Left renal cortex interstitium (tissue), 4 donors: ENCODE measurements around the gene ZNF334. TPM values are rescaled to one million over a fixed set of nuclear protein-coding genes. Genes with fewer than 3 reads are reported as not detected.
A peak's percentile ranks its signal among the peaks of the same experiment; 100 is the strongest.

Source experiments
- DNase-seq, 4 donors: peaks; one replicate each; pipeline ENCODE4 v3.0.0-alpha.2; 2013; ENCODE audit warnings: low read depth in 4 of 4, low spot score in 2 of 4, missing footprints in 1 of 4
- polyA plus RNA-seq, 4 donors: library from polyadenylated mRNA; unstranded; fragments of 120-200 nt; gene quantifications; one replicate each; pipeline ENCODE4 v1.2.1, GENCODE V29; 2013; ENCODE audit not compliant: insufficient read length in 4 of 4

Gene ZNF334
- polyA plus RNA-seq, 4 donors: 19.5 to 46.7 (median 31.3) TPM

- no peak for DNase-seq
These were observed 32.9 kb upstream of the ZNF334 start for GRCh38 chr20:46546298-46546697.

GRCh38 chr20:46545827-46546138, 32.4 kb upstream of the ZNF334 start:
- no peak for DNase-seq

GRCh38 chr20:46545077-46545826, 31.9 kb upstream of the ZNF334 start:
- DNase-seq: no peak

GRCh38 chr20:46544576-46544975, 31.2 kb upstream of the ZNF334 start:
- DNase-seq: no peak

GRCh38 chr20:46543959-46544358, 30.6 kb upstream of the ZNF334 start:
- no peak for DNase-seq

GRCh38 chr20:46543033-46543432, 29.7 kb upstream of the ZNF334 start:
- DNase-seq: no peak

- no peak for DNase-seq
These were observed 28.0 kb upstream of the ZNF334 start for GRCh38 chr20:46541229-46541935.

- no peak for DNase-seq
These were observed 25.8 kb upstream of the ZNF334 start for GRCh38 chr20:46539113-46539512.

- no peak for DNase-seq
These were observed 17.3 kb upstream of the ZNF334 start for GRCh38 chr20:46530640-46531039.

GRCh38 chr20:46523696-46524328, 10.5 kb upstream of the ZNF334 start:
- peak in 1 of 4 donors; percentile 13 for DNase-seq

- DNase-seq: no peak
These were observed 9.7 kb upstream of the ZNF334 start for GRCh38 chr20:46523108-46523507.

GRCh38 chr20:46520976-46521579, 7.7 kb upstream of the ZNF334 start:
- peak in 1 of 4 donors; percentile 13 for DNase-seq

- DNase-seq: no peak
These were observed 7.2 kb upstream of the ZNF334 start for GRCh38 chr20:46520540-46520939.

GRCh38 chr20:46519471-46520068, 6.2 kb upstream of the ZNF334 start:
- DNase-seq: no peak

- no peak for DNase-seq
These were observed 3.8 kb downstream of the ZNF334 start for GRCh38 chr20:46509523-46509922.

GRCh38 chr20:46507760-46508407, 5.5 kb downstream of the ZNF334 start:
- no peak for DNase-seq

GRCh38 chr20:46505506-46505905, 7.9 kb downstream of the ZNF334 start:
- DNase-seq: no peak

GRCh38 chr20:46501961-46502360, 11.4 kb downstream of the ZNF334 start:
- DNase-seq: no peak

- no peak for DNase-seq
These were observed 11.9 kb downstream of the ZNF334 start for GRCh38 chr20:46501337-46501942.

- no peak for DNase-seq
These were observed 19.3 kb downstream of the ZNF334 start for GRCh38 chr20:46494077-46494476.
